Smooth muscle cell (in vitro differentiated cells): ENCODE data around the gene BTRC. TPM values are rescaled to one million over a fixed set of nuclear protein-coding genes. Genes with fewer than 3 reads are reported as not detected.

Source experiments
- DNase-seq: peaks from one replicate; lab custom pipeline; 2025; ENCODE audit not compliant: unreplicated experiment; lab: John Stamatoyannopoulos, UW
- H2AFZ ChIP-seq: fragments of 200-600 bp; sonication (generic); 2 replicates; pipeline ENCODE4 v1.6.0; 2016; ENCODE audit warnings: antibody characterized with exemption, low read depth, mild to moderate bottlenecking
- H3F3A ChIP-seq: fragments of 200-600 bp; sonication (generic); 2 replicates; pipeline ENCODE4 v1.6.0; 2017; ENCODE audit warnings: antibody characterized with exemption, low read depth
- H3K27ac ChIP-seq: fragments of 200-600 bp; sonication (generic); 2 replicates; pipeline ENCODE4 v1.5.1; 2016; ENCODE audit warnings: low read depth, mild to moderate bottlenecking
- H3K27me3 ChIP-seq: fragments of 200-600 bp; sonication (generic); 2 replicates; pipeline ENCODE4 v1.6.1; 2016; ENCODE audit warnings: low read depth, mild to moderate bottlenecking
- H3K36me3 ChIP-seq: fragments of 200-600 bp; sonication (generic); 2 replicates; pipeline ENCODE4 v1.5.1; 2016; ENCODE audit warnings: low read depth
- H3K4me1 ChIP-seq: fragments of 200-600 bp; sonication (generic); 2 replicates; pipeline ENCODE4 v1.5.1; 2016; ENCODE audit warnings: low read depth
- H3K4me2 ChIP-seq: fragments of 200-600 bp; sonication (generic); 2 replicates; pipeline ENCODE4 v1.6.0; 2016; ENCODE audit warnings: mild to moderate bottlenecking
- H3K4me3 ChIP-seq: fragments of 200-600 bp; sonication (generic); 2 replicates; pipeline ENCODE4 v1.5.1; 2016; ENCODE audit warnings: mild to moderate bottlenecking
- H3K79me2 ChIP-seq: fragments of 200-600 bp; sonication (generic); 2 replicates; pipeline ENCODE4 v1.6.0; 2016; ENCODE audit warnings: low read depth, mild to moderate bottlenecking
- H3K9ac ChIP-seq: fragments of 200-600 bp; sonication (generic); 2 replicates; pipeline ENCODE4 v1.6.0; 2016; ENCODE audit warnings: low read depth
- H3K9me3 ChIP-seq: fragments of 200-600 bp; sonication (generic); replicated peaks from 2 replicates; pipeline ENCODE4 v1.5.1; 2016; ENCODE audit warnings: low read depth
- H4K20me1 ChIP-seq: fragments of 200-600 bp; sonication (generic); 2 replicates; pipeline ENCODE4 v1.6.0; 2016; ENCODE audit warnings: low read depth
- WGBS: methylation state at CpG from one replicate; pipeline ENCODE4 v1.1.7; 2016; ENCODE audit warnings: low lambda C conversion rate; 5-methylcytosine and 5-hydroxymethylcytosine counted together
- polyA plus RNA-seq: library from polyadenylated mRNA; unstranded; fragments of >200 nt; fragmentation: Nextera tagmentation; extraction: Ambion mirVana; gene quantifications from 2 replicates; pipeline ENCODE4 v1.2.1, GENCODE V29; 2016
- total RNA-seq: library from RNA; depleted of rRNA; stranded (reverse); fragments of >200 nt; gene quantifications from 2 replicates; pipeline ENCODE4 v1.2.3, GENCODE V29; 2014
- TF ChIP-seq, protein P1 (sequence below): fragments of 200-600 bp; sonication (generic); IDR thresholded peaks from 2 replicates; pipeline ENCODE4 v1.5.1; 2017; ENCODE audit warnings: borderline replicate concordance, mild to moderate bottlenecking, antibody characterized with exemption; ENCODE audit not compliant: insufficient read depth, poor library complexity, severe bottlenecking

The BTRC gene
- total and polyA plus RNA-seq, 2 experiments from 2014 or later = 9.6 to 16.8 TPM

DNA sequence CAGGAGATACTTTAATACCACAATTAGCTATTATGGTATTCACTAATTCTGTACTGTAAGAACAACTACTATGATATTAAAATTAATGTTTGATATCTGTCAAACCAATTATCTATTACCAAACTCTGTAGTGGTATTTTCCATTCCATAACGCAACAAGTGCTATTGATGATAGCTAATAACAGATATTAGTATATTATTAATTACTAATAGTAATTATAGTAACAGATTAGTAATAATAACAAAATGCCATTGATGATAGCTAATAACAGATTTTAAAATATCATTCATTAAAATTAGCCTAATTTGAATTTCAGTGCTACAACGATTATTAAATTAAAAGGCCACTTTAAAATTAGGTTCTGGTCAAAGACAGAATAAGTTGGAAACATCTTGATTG lies 93.5 kb downstream of the BTRC start:
- TF ChIP-seq, protein P1, sequence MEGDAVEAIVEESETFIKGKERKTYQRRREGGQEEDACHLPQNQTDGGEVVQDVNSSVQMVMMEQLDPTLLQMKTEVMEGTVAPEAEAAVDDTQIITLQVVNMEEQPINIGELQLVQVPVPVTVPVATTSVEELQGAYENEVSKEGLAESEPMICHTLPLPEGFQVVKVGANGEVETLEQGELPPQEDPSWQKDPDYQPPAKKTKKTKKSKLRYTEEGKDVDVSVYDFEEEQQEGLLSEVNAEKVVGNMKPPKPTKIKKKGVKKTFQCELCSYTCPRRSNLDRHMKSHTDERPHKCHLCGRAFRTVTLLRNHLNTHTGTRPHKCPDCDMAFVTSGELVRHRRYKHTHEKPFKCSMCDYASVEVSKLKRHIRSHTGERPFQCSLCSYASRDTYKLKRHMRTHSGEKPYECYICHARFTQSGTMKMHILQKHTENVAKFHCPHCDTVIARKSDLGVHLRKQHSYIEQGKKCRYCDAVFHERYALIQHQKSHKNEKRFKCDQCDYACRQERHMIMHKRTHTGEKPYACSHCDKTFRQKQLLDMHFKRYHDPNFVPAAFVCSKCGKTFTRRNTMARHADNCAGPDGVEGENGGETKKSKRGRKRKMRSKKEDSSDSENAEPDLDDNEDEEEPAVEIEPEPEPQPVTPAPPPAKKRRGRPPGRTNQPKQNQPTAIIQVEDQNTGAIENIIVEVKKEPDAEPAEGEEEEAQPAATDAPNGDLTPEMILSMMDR = no peak
- Histone ChIP-seq H3K79me2 (peaks cover 11% of the 10 kb centered on the region), H3K27me3 (no peaks in the 10 kb centered on the region), H3K9me3 (no peaks in the 10 kb centered on the region), H2AFZ (no peak overlapping the region), H3F3A (peaks cover 3% of the 10 kb centered on the region), H3K27ac (no peak overlapping the region), H3K36me3 (no peaks in the 10 kb centered on the region), H3K4me3 (no peak overlapping the region), H4K20me1 (peaks cover 100% of the 10 kb centered on the region), H3K4me2 (no peak overlapping the region), H3K9ac (no peak overlapping the region), H3K4me1 (peaks cover 44% of the 10 kb centered on the region)
- DNase-seq = no peak
- WGBS = 95% methylated on average over 2 of the region's 2 CpGs

DNA sequence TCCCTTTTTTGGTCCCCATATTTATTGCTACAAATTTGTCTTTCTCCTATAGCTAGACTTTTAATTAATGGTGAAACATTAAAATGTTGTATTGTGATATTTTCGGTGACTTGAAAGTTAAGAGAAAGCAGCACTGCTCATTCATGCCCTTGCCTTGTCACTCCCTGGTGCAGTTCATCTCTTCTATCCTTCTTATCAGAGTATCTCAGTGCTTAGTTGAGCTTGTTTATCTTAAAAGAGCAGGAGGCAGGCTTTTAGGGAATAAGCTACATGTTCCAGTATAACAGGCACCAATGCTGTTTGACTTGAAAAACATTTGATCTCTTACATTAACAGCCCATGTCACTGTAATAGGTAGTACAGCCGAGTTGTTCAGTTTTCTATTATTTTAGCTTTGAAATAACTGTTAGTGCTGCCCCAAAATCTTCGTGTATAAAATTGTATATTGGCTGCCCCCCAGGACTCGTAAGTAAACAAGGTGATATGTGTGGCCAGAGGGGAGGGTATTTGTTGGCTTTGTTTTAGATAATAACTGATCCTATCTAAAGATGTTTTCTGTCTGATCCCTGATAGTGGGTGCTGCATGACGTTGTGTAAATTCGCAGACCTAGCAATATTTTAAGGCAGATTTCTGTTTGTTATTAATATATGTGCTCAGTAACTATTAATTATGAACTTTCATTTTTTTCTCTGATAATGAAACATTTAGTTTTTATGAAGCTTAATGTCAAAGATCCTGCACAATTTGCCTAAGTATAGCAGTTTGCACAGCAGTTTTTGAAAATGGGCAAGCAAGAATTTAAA lies 96.5 kb downstream of the BTRC start:
- H4K20me1 ChIP-seq = peaks cover 100% of the 10 kb centered on the region
- H2AFZ ChIP-seq = no peak overlapping the region
- H3K36me3 ChIP-seq = no peaks in the 10 kb centered on the region
- peaks cover 54% of the 10 kb centered on the region for H3K4me1 ChIP-seq
- H3K79me2 ChIP-seq = peaks cover 11% of the 10 kb centered on the region
- no peak overlapping the region for H3K9ac ChIP-seq
- H3F3A ChIP-seq = peaks cover 4% of the 10 kb centered on the region
- H3K27ac ChIP-seq = no peak overlapping the region
- peak overlapping the region; percentile 13 for H3K4me2 ChIP-seq
- TF ChIP-seq, protein P1 = no peak
- no peaks in the 10 kb centered on the region for H3K27me3 ChIP-seq
- no peak overlapping the region for H3K4me3 ChIP-seq
- H3K9me3 ChIP-seq = no peaks in the 10 kb centered on the region
- no peak for DNase-seq
- 49% methylated on average over 6 of the region's 6 CpGs for WGBS

DNA sequence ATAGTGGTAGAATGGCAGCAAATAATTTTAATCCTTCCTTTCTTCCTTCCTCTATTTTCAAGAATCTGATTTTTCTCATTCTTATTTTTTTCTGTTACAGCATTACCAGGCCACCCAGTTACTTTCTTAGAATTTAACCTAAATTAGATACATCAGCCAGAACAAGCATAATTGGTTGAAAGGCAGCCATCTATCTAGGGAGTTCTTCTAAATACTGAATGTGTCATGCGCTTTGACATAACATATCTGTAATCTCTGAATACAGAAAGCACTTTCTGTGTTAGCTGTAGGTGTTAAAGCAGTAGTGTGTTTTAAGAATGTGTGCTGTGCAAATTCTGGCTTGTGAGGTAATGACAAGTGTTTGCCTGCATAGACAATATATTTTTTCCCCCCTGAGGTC lies 97.3 kb downstream of the BTRC start:
- H3K9me3 ChIP-seq = no peaks in the 10 kb centered on the region
- 97% methylated on average over 1 of the region's 1 CpG for WGBS
- H3K4me1 ChIP-seq = peaks cover 51% of the 10 kb centered on the region

More for the DNA sequence above, 97.3 kb downstream of the BTRC start:
- Histone ChIP-seq H3F3A (peaks cover 4% of the 10 kb centered on the region), H3K4me3 (no peak overlapping the region), H3K79me2 (peaks cover 11% of the 10 kb centered on the region), H4K20me1 (peaks cover 99% of the 10 kb centered on the region), H2AFZ (no peak overlapping the region), H3K36me3 (no peaks in the 10 kb centered on the region), H3K27ac (no peak overlapping the region), H3K27me3 (no peaks in the 10 kb centered on the region), H3K9ac (no peak overlapping the region), H3K4me2 (no peak overlapping the region)
- no peak for DNase-seq
- TF ChIP-seq, protein P1 = no peak
